Mesenchymal stem cell (in vitro differentiated cells and primary cell): Measurements from ENCODE around the gene LAIR2.

ENCODE experiments used
- DNase-seq: peaks from one replicate; pipeline ENCODE4 v3.0.0-alpha.2; 2013
- H2AFZ ChIP-seq: one replicate; pipeline ENCODE4 v1.6.1; 2013; ENCODE audit warnings: low read depth, mild to moderate bottlenecking, control low read depth, inconsistent platforms, low read length, moderate library complexity
- H2AK5ac ChIP-seq: 2 replicates; pipeline ENCODE4 v1.6.1; 2013; ENCODE audit warnings: low read length, moderate library complexity, mild to moderate bottlenecking, inconsistent platforms; ENCODE audit not compliant: severe bottlenecking
- H2BK120ac ChIP-seq: one replicate; pipeline ENCODE4 v1.6.1; 2013; ENCODE audit warnings: low read depth, mild to moderate bottlenecking, inconsistent platforms, low read length, moderate library complexity
- H2BK12ac ChIP-seq, 2 experiments: one replicate each; pipeline ENCODE4 v1.6.1; 2013; ENCODE audit warnings: inconsistent platforms in 2 of 2, low read length in 2 of 2, mild to moderate bottlenecking in 2 of 2, moderate library complexity in 2 of 2, control low read depth in 1 of 2
- H2BK15ac ChIP-seq: one replicate; pipeline ENCODE4 v1.6.1; 2013; ENCODE audit warnings: mild to moderate bottlenecking, low read depth, inconsistent platforms; ENCODE audit not compliant: poor library complexity, severe bottlenecking
- H2BK5ac ChIP-seq: 2 replicates; pipeline ENCODE4 v1.6.1; 2013; ENCODE audit warnings: low read depth, mild to moderate bottlenecking, low read length, control low read depth, inconsistent platforms; ENCODE audit not compliant: poor library complexity, severe bottlenecking
- H3K14ac ChIP-seq, 2 experiments: one replicate each; pipeline ENCODE4 v1.6.1; 2013; ENCODE audit warnings: inconsistent platforms in 2 of 2, low read length in 2 of 2, control low read depth in 1 of 2, mild to moderate bottlenecking in 1 of 2, moderate library complexity in 1 of 2
- H3K18ac ChIP-seq, 2 experiments: one replicate each; pipeline ENCODE4 v1.6.1; 2013; ENCODE audit warnings: inconsistent platforms in 2 of 2, low read length in 2 of 2, control low read depth in 1 of 2, low read depth in 1 of 2, mild to moderate bottlenecking in 1 of 2
- H3K23ac ChIP-seq, 2 experiments: one replicate each; pipeline ENCODE4 v1.6.1; 2013; ENCODE audit warnings: inconsistent platforms in 2 of 2, low read length in 2 of 2, mild to moderate bottlenecking in 2 of 2, moderate library complexity in 2 of 2, control low read depth in 1 of 2
- H3K27ac ChIP-seq: 2 replicates; pipeline ENCODE4 v1.5.1; 2013; ENCODE audit warnings: mild to moderate bottlenecking, moderate library complexity, low read length, control low read depth, inconsistent platforms; ENCODE audit not compliant: poor library complexity, severe bottlenecking
- H3K27me3 ChIP-seq, 2 experiments: 2 replicates each; pipeline versions ENCODE4 v1.6.1 to v1.7.0; 2013; ENCODE audit warnings: low read length in 2 of 2, mild to moderate bottlenecking in 2 of 2, moderate library complexity in 2 of 2, control low read depth in 1 of 2, inconsistent platforms in 1 of 2; ENCODE audit not compliant: control insufficient read depth in 1 of 2, insufficient read depth in 1 of 2
- H3K36me3 ChIP-seq, 2 experiments: 2 replicates each; pipeline versions ENCODE4 v1.6.1 to v1.7.0; 2013; ENCODE audit warnings: low read length in 2 of 2, control low read depth in 1 of 2, inconsistent platforms in 1 of 2, low read depth in 1 of 2, mild to moderate bottlenecking in 1 of 2; ENCODE audit not compliant: insufficient read depth in 2 of 2, control insufficient read depth in 1 of 2
- H3K4ac ChIP-seq, 2 experiments: one replicate each; pipeline ENCODE4 v1.6.1; 2013; ENCODE audit warnings: inconsistent platforms in 2 of 2, low read length in 2 of 2, mild to moderate bottlenecking in 2 of 2, moderate library complexity in 2 of 2, control low read depth in 1 of 2, low read depth in 1 of 2
- H3K4me1 ChIP-seq: 2 replicates; pipeline ENCODE4 v1.6.1; 2013; ENCODE audit warnings: low read depth, low read length, control low read depth; ENCODE audit not compliant: control insufficient read depth, insufficient read depth
- H3K4me2 ChIP-seq: 2 replicates; pipeline ENCODE4 v1.6.1; 2013; ENCODE audit warnings: low read length, mild to moderate bottlenecking, inconsistent platforms; ENCODE audit not compliant: poor library complexity, severe bottlenecking
- H3K4me3 ChIP-seq, 2 experiments: 2 replicates each; pipeline versions ENCODE4 v1.5.1 to v1.7.0; 2013; ENCODE audit warnings: low read length in 2 of 2, mild to moderate bottlenecking in 2 of 2, control low read depth in 1 of 2, low read depth in 1 of 2; ENCODE audit not compliant: insufficient read depth in 1 of 2
- H3K79me1 ChIP-seq: replicated peaks from 2 replicates; pipeline ENCODE4 v1.6.1; 2013; ENCODE audit warnings: mild to moderate bottlenecking, control low read depth, low read length, inconsistent platforms; ENCODE audit not compliant: poor library complexity, severe bottlenecking
- H3K9ac ChIP-seq: 2 replicates; pipeline ENCODE4 v1.7.0; 2013; ENCODE audit warnings: mild to moderate bottlenecking, low read length, moderate library complexity
- H3K9me3 ChIP-seq: 2 replicates; pipeline ENCODE4 v1.7.0; 2013; ENCODE audit warnings: mild to moderate bottlenecking, low read length; ENCODE audit not compliant: control insufficient read depth
- H4K8ac ChIP-seq: one replicate; pipeline ENCODE4 v1.6.1; 2013; ENCODE audit warnings: inconsistent platforms, mild to moderate bottlenecking, low read length, moderate library complexity
- H4K91ac ChIP-seq: one replicate; pipeline ENCODE4 v1.6.1; 2013; ENCODE audit warnings: mild to moderate bottlenecking, low read length, inconsistent platforms
- WGBS: methylation state at CpG from one replicate; pipeline ENCODE4 v1.1.7; 2013; ENCODE audit warnings: mixed read lengths; 5-methylcytosine and 5-hydroxymethylcytosine counted together

Gene LAIR2

GRCh38 chr19:54525636-54526035 lies 23.0 kb downstream of the LAIR2 start:
- no peak overlapping the region for H3K18ac ChIP-seq
- no peak overlapping the region for H2BK5ac ChIP-seq
- no peak overlapping the region for H4K91ac ChIP-seq
- no peak overlapping the region for H3K4me3 ChIP-seq
- H3K9ac ChIP-seq = no peak overlapping the region
- no peak overlapping the region for H2BK120ac ChIP-seq
- no peak overlapping the region for H3K4ac ChIP-seq
- no peaks in the 10 kb centered on the region for H3K4me1 ChIP-seq
- no peaks in the 10 kb centered on the region for H3K79me1 ChIP-seq
- H3K9me3 ChIP-seq = peaks cover 6% of the 10 kb centered on the region
- H3K27me3 ChIP-seq = no peaks in the 10 kb centered on the region
- no peak for DNase-seq
- no peak overlapping the region for H2AK5ac ChIP-seq
- H2BK15ac ChIP-seq = no peak overlapping the region
- no peak overlapping the region for H3K27ac ChIP-seq
- H2BK12ac ChIP-seq = no peak overlapping the region
- no peak overlapping the region for H3K23ac ChIP-seq
- H4K8ac ChIP-seq = no peak overlapping the region
- H3K14ac ChIP-seq = no peak overlapping the region
- H2AFZ ChIP-seq = no peak overlapping the region
- no peaks in the 10 kb centered on the region for H3K36me3 ChIP-seq
- 52% methylated on average over 5 of the region's 5 CpGs for WGBS
- no peak overlapping the region for H3K4me2 ChIP-seq

DNA sequence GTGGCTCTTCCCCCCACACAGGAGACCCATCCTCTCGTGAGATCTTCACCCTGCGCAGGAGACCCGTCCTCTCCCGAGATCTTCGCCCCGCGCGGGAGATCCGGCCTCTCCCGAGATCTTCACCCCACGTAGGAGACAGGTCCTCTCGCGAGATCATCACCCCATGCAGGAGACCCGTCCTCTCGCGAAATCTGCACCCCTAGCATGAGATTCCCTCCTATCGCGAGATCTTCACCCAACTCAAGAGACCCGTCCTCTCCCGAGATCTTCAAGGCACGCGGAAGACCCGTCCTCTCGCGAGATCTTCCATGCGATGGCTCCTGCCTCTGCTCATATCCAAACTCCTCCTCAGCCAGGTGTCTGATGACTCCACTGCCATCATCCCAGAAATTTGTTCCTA lies 24.3 kb downstream of the LAIR2 start:
- Histone ChIP-seq H3K36me3 (no peaks in the 10 kb centered on the region), H2BK120ac (no peak overlapping the region), H3K14ac (no peak overlapping the region), H2BK12ac (no peak overlapping the region), H3K9ac (no peak overlapping the region), H2AFZ (no peak overlapping the region), H3K4ac (no peak overlapping the region), H4K8ac (no peak overlapping the region), H3K4me1 (no peaks in the 10 kb centered on the region), H2AK5ac (no peak overlapping the region), H3K9me3 (peaks cover 6% of the 10 kb centered on the region), H3K18ac (no peak overlapping the region), H4K91ac (no peak overlapping the region), H2BK15ac (no peak overlapping the region), H3K27me3 (no peaks in the 10 kb centered on the region), H3K27ac (no peak overlapping the region), H3K4me2 (no peak overlapping the region), H3K23ac (no peak overlapping the region), H2BK5ac (no peak overlapping the region), H3K79me1 (no peaks in the 10 kb centered on the region), H3K4me3 (no peak overlapping the region)
- 78% methylated on average over 26 of the region's 26 CpGs for WGBS
- no peak for DNase-seq

- H3K79me1 ChIP-seq = no peaks in the 10 kb centered on the region
- DNase-seq = no peak
- no peak overlapping the region for H3K4ac ChIP-seq
- no peak overlapping the region for H2BK12ac ChIP-seq
- no peak overlapping the region for H4K91ac ChIP-seq
- H3K23ac ChIP-seq = no peak overlapping the region
- no peak overlapping the region for H2BK15ac ChIP-seq
- no peak overlapping the region for H3K4me2 ChIP-seq
- H3K9me3 ChIP-seq = peaks cover 6% of the 10 kb centered on the region
- H3K27ac ChIP-seq = no peak overlapping the region
- no peak overlapping the region for H2AFZ ChIP-seq
- H3K9ac ChIP-seq = no peak overlapping the region
- no peak overlapping the region for H3K14ac ChIP-seq
- H2BK120ac ChIP-seq = no peak overlapping the region
- no peaks in the 10 kb centered on the region for H3K36me3 ChIP-seq
- 77% methylated on average over 5 of the region's 5 CpGs for WGBS
- H3K4me3 ChIP-seq = no peak overlapping the region
- no peak overlapping the region for H3K18ac ChIP-seq
- H3K27me3 ChIP-seq = peaks cover 0 to 4% of the 10 kb centered on the region in 2 experiments
- no peak overlapping the region for H2BK5ac ChIP-seq
- no peaks in the 10 kb centered on the region for H3K4me1 ChIP-seq
- no peak overlapping the region for H2AK5ac ChIP-seq
- no peak overlapping the region for H4K8ac ChIP-seq
Observed at GRCh38 chr19:54530866-54531265, 28.2 kb downstream of the LAIR2 start.

DNA sequence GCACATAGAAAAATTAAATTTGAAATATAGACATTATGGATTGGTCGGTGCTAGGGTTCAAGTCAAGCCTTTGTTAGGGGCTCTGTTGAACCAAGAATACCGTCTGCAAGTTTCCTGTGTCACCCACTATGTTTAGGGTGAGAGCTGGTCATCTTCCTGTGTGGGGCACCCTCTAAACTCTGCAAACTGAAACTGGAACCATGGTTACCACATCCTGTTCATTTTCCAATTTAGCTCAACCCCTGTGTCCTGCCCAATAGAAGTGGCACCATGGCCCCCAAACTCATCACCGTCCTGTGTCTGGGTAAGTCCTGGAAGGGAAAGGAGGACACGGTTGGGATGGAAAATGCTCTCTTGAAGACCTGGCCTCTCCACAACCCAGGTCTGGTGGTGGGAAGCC lies 29.9 kb downstream of the LAIR2 start:
- Histone ChIP-seq H2BK120ac (no peak overlapping the region), H3K4ac (no peak overlapping the region), H3K27ac (no peak overlapping the region), H3K79me1 (no peaks in the 10 kb centered on the region), H2BK12ac (no peak overlapping the region), H3K9me3 (no peaks in the 10 kb centered on the region), H2AK5ac (no peak overlapping the region), H3K14ac (no peak overlapping the region), H4K8ac (no peak overlapping the region), H3K36me3 (no peaks in the 10 kb centered on the region), H3K4me3 (no peak overlapping the region), H2AFZ (no peak overlapping the region), H2BK5ac (no peak overlapping the region), H4K91ac (no peak overlapping the region), H3K23ac (no peak overlapping the region), H3K27me3 (peaks cover 0 to 4% of the 10 kb centered on the region in 2 experiments), H2BK15ac (no peak overlapping the region), H3K18ac (no peak overlapping the region), H3K4me2 (no peak overlapping the region), H3K9ac (no peak overlapping the region), H3K4me1 (no peaks in the 10 kb centered on the region)
- WGBS = 77% methylated on average over 4 of the region's 4 CpGs
- no peak for DNase-seq
